ENCODE measurements around the gene PITRM1.

PITRM1 gene

DNA sequence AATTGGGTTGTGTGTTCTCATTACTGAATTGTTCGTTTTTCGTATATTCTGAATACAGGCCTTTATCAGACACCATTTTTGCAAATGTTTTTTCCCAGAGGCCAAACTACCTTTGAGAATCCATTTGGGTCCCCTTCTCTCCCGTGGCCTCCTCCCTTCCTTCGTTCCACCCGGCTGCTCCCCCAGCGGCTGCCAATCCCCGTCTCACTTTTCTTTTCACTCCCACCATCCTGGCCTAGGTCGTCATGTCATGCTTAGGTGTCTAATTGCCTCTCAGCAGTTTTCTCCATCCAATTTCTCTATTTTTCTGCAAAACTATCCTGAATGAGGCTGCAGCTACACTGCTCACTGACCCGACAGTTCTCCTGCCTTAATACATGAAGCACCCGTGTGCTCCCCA, 17.9 kb downstream of the PITRM1 start:
- DNase-seq (ENCODE audit: low read depth) = no peak
- no peak overlapping the region for H3K4me3 ChIP-seq (ENCODE audit: control insufficient read depth, low read depth, low read length)
- TF ChIP-seq, protein P1, sequence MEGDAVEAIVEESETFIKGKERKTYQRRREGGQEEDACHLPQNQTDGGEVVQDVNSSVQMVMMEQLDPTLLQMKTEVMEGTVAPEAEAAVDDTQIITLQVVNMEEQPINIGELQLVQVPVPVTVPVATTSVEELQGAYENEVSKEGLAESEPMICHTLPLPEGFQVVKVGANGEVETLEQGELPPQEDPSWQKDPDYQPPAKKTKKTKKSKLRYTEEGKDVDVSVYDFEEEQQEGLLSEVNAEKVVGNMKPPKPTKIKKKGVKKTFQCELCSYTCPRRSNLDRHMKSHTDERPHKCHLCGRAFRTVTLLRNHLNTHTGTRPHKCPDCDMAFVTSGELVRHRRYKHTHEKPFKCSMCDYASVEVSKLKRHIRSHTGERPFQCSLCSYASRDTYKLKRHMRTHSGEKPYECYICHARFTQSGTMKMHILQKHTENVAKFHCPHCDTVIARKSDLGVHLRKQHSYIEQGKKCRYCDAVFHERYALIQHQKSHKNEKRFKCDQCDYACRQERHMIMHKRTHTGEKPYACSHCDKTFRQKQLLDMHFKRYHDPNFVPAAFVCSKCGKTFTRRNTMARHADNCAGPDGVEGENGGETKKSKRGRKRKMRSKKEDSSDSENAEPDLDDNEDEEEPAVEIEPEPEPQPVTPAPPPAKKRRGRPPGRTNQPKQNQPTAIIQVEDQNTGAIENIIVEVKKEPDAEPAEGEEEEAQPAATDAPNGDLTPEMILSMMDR (IDR thresholded peaks at IDR 0.05; ENCODE audit: control insufficient read depth, insufficient read depth, low read depth, low read length, missing control alignments) = no peak

DNA sequence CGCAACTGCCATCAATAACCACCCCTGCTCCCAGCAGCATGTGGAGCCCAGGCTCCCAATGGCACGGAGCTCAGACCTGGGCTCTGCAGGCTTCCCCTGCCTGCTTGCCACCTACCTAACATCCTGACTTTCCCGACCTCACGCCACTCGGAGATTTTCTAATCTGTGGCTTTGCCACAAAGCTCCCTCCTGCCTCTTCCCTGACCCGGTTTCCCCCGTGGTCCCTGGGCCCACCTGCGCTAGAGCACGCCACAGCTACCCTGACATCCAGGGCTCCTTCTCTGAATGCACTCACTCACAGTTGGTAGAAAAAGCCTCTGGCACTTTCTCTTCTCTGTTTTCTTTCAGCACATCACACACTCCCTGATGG, 20.0 kb downstream of the PITRM1 start:
- TF ChIP-seq, protein P1 (IDR thresholded peaks at IDR 0.05; ENCODE audit: control insufficient read depth, insufficient read depth, low read depth, low read length, missing control alignments) = no peak

DNA sequence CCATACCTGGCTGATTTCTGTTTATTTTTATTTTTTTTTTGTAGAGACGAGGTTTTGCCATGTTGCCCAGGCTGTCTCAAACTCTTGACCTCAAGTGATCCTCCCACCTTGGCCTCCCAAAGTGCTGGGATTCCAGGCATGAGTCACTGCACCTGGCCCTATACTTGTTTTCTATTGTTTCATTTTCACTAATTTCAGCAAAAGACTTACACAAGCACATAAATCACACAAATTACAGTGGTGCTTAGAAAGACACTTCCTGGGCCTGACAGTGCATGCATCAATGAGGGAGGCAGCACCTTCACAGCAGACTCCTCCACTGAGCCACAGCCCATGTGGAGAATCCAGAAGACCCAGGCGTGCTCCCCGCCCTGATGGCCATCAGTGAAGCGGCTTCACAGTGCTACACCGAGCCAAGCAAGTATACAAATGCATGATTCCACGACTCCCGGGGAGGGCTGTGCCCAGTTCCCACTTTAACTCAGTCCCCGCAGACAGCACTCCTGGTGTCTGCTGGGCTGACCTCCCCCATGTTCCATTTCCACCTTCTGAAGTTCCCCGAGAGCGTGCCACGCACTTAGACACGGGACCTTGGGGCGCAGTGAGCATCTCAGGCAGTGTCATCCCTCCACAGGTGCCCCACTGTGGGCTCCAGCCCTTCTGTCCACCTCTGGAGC, 20.6 kb downstream of the PITRM1 start:
- TF ChIP-seq, protein P1 (IDR thresholded peaks at IDR 0.05; ENCODE audit: control insufficient read depth, insufficient read depth, low read depth, low read length, missing control alignments) = no peak
- no peak overlapping the region for H3K4me3 ChIP-seq (ENCODE audit: control insufficient read depth, low read depth, low read length)
- no peak for DNase-seq (ENCODE audit: low read depth)

More for the DNA sequence above, 20.0 kb downstream of the PITRM1 start:
- DNase-seq (ENCODE audit: low read depth) = no peak
- no peak overlapping the region for H3K4me3 ChIP-seq (ENCODE audit: control insufficient read depth, low read depth, low read length)

DNA sequence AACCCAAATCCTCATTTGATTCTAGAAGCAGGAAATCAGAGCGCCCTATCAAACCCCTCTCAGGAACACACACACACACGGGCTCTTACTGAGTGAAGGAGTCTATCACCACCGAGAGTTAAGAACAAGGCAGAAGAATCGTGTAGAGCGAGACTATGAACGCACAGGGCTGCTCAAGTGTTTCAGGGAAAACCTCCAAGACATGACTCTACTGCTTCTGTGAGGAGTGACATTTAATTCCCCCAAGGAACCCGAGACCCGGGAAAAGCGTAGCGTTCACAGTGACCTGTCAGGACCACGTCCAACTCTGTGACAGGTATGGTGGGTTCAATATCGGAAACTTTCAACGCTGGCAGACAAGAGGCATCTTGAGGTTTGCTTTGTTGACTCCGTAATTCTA, 21.6 kb downstream of the PITRM1 start:
- DNase-seq (ENCODE audit: low read depth) = no peak
- no peak overlapping the region for H3K4me3 ChIP-seq (ENCODE audit: control insufficient read depth, low read depth, low read length)
- TF ChIP-seq, protein P1 (IDR thresholded peaks at IDR 0.05; ENCODE audit: control insufficient read depth, insufficient read depth, low read depth, low read length, missing control alignments) = no peak

DNA sequence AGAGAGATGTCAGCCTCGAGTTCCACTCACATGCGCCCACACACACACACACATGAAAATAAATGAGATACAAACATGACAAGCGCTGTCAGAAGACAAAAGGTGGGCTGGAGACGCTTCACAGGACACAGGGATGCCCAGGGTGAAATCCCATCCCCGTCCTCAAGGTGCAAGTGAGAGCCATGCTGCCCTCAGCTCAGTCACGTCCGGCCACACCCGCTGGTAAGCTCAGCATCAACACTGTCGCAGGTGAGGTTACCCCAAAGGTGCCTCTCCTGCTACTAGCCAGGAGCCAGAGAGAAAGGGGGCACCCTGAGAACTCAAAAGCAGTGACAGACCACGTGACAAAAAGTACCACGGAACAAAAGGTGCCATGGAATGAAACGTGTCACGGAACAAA, 22.2 kb downstream of the PITRM1 start:
- DNase-seq (ENCODE audit: low read depth) = no peak
- TF ChIP-seq, protein P1 (IDR thresholded peaks at IDR 0.05; ENCODE audit: control insufficient read depth, insufficient read depth, low read depth, low read length, missing control alignments) = no peak
- no peak overlapping the region for H3K4me3 ChIP-seq (ENCODE audit: control insufficient read depth, low read depth, low read length)

DNA sequence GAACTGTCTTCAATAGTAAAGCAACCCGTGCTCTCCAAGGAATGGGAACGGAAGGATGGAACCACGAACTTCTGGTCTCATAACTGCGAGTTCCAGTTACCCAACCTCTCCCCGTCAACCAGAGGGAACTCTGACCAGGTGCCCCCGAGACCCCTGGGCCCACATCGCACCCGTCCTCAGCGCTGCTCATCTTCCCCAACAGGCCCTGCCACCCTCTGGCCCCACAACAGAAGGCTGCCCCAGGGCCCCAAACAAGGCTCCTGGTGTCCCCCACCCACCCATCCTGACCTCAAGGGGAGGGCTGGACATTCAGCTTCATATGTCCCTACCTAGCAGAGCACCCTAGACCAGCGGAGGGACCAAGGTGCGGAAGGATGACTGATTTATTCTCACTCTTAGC, 22.7 kb downstream of the PITRM1 start:
- H3K4me3 ChIP-seq (ENCODE audit: control insufficient read depth, low read depth, low read length) = no peak overlapping the region
- DNase-seq (ENCODE audit: low read depth) = no peak
- TF ChIP-seq, protein P1 (IDR thresholded peaks at IDR 0.05; ENCODE audit: control insufficient read depth, insufficient read depth, low read depth, low read length, missing control alignments) = no peak
